Mesenchymal stem cell (in vitro differentiated cells and primary cell): Measurements from ENCODE around the gene RAD51B.

ENCODE experiments used
- DNase-seq: peaks from one replicate; pipeline ENCODE4 v3.0.0-alpha.2; 2013
- H2AFZ ChIP-seq: one replicate; pipeline ENCODE4 v1.6.1; 2013; ENCODE audit warnings: low read depth, mild to moderate bottlenecking, control low read depth, inconsistent platforms, low read length, moderate library complexity
- H2AK5ac ChIP-seq: 2 replicates; pipeline ENCODE4 v1.6.1; 2013; ENCODE audit warnings: low read length, moderate library complexity, mild to moderate bottlenecking, inconsistent platforms; ENCODE audit not compliant: severe bottlenecking
- H2BK120ac ChIP-seq: one replicate; pipeline ENCODE4 v1.6.1; 2013; ENCODE audit warnings: low read depth, mild to moderate bottlenecking, inconsistent platforms, low read length, moderate library complexity
- H2BK12ac ChIP-seq, 2 experiments: one replicate each; pipeline ENCODE4 v1.6.1; 2013; ENCODE audit warnings: inconsistent platforms in 2 of 2, low read length in 2 of 2, mild to moderate bottlenecking in 2 of 2, moderate library complexity in 2 of 2, control low read depth in 1 of 2
- H2BK15ac ChIP-seq: one replicate; pipeline ENCODE4 v1.6.1; 2013; ENCODE audit warnings: mild to moderate bottlenecking, low read depth, inconsistent platforms; ENCODE audit not compliant: poor library complexity, severe bottlenecking
- H2BK5ac ChIP-seq: 2 replicates; pipeline ENCODE4 v1.6.1; 2013; ENCODE audit warnings: low read depth, mild to moderate bottlenecking, low read length, control low read depth, inconsistent platforms; ENCODE audit not compliant: poor library complexity, severe bottlenecking
- H3K14ac ChIP-seq, 2 experiments: one replicate each; pipeline ENCODE4 v1.6.1; 2013; ENCODE audit warnings: inconsistent platforms in 2 of 2, low read length in 2 of 2, control low read depth in 1 of 2, mild to moderate bottlenecking in 1 of 2, moderate library complexity in 1 of 2
- H3K18ac ChIP-seq, 2 experiments: one replicate each; pipeline ENCODE4 v1.6.1; 2013; ENCODE audit warnings: inconsistent platforms in 2 of 2, low read length in 2 of 2, control low read depth in 1 of 2, low read depth in 1 of 2, mild to moderate bottlenecking in 1 of 2
- H3K23ac ChIP-seq, 2 experiments: one replicate each; pipeline ENCODE4 v1.6.1; 2013; ENCODE audit warnings: inconsistent platforms in 2 of 2, low read length in 2 of 2, mild to moderate bottlenecking in 2 of 2, moderate library complexity in 2 of 2, control low read depth in 1 of 2
- H3K27ac ChIP-seq: 2 replicates; pipeline ENCODE4 v1.5.1; 2013; ENCODE audit warnings: mild to moderate bottlenecking, moderate library complexity, low read length, control low read depth, inconsistent platforms; ENCODE audit not compliant: poor library complexity, severe bottlenecking
- H3K27me3 ChIP-seq, 2 experiments: 2 replicates each; pipeline versions ENCODE4 v1.6.1 to v1.7.0; 2013; ENCODE audit warnings: low read length in 2 of 2, mild to moderate bottlenecking in 2 of 2, moderate library complexity in 2 of 2, control low read depth in 1 of 2, inconsistent platforms in 1 of 2; ENCODE audit not compliant: control insufficient read depth in 1 of 2, insufficient read depth in 1 of 2
- H3K36me3 ChIP-seq, 2 experiments: 2 replicates each; pipeline versions ENCODE4 v1.6.1 to v1.7.0; 2013; ENCODE audit warnings: low read length in 2 of 2, control low read depth in 1 of 2, inconsistent platforms in 1 of 2, low read depth in 1 of 2, mild to moderate bottlenecking in 1 of 2; ENCODE audit not compliant: insufficient read depth in 2 of 2, control insufficient read depth in 1 of 2
- H3K4ac ChIP-seq, 2 experiments: one replicate each; pipeline ENCODE4 v1.6.1; 2013; ENCODE audit warnings: inconsistent platforms in 2 of 2, low read length in 2 of 2, mild to moderate bottlenecking in 2 of 2, moderate library complexity in 2 of 2, control low read depth in 1 of 2, low read depth in 1 of 2
- H3K4me1 ChIP-seq: 2 replicates; pipeline ENCODE4 v1.6.1; 2013; ENCODE audit warnings: low read depth, low read length, control low read depth; ENCODE audit not compliant: control insufficient read depth, insufficient read depth
- H3K4me2 ChIP-seq: 2 replicates; pipeline ENCODE4 v1.6.1; 2013; ENCODE audit warnings: low read length, mild to moderate bottlenecking, inconsistent platforms; ENCODE audit not compliant: poor library complexity, severe bottlenecking
- H3K4me3 ChIP-seq, 2 experiments: 2 replicates each; pipeline versions ENCODE4 v1.5.1 to v1.7.0; 2013; ENCODE audit warnings: low read length in 2 of 2, mild to moderate bottlenecking in 2 of 2, control low read depth in 1 of 2, low read depth in 1 of 2; ENCODE audit not compliant: insufficient read depth in 1 of 2
- H3K79me1 ChIP-seq: replicated peaks from 2 replicates; pipeline ENCODE4 v1.6.1; 2013; ENCODE audit warnings: mild to moderate bottlenecking, control low read depth, low read length, inconsistent platforms; ENCODE audit not compliant: poor library complexity, severe bottlenecking
- H3K9ac ChIP-seq: 2 replicates; pipeline ENCODE4 v1.7.0; 2013; ENCODE audit warnings: mild to moderate bottlenecking, low read length, moderate library complexity
- H3K9me3 ChIP-seq: 2 replicates; pipeline ENCODE4 v1.7.0; 2013; ENCODE audit warnings: mild to moderate bottlenecking, low read length; ENCODE audit not compliant: control insufficient read depth
- H4K8ac ChIP-seq: one replicate; pipeline ENCODE4 v1.6.1; 2013; ENCODE audit warnings: inconsistent platforms, mild to moderate bottlenecking, low read length, moderate library complexity
- H4K91ac ChIP-seq: one replicate; pipeline ENCODE4 v1.6.1; 2013; ENCODE audit warnings: mild to moderate bottlenecking, low read length, inconsistent platforms
- WGBS: methylation state at CpG from one replicate; pipeline ENCODE4 v1.1.7; 2013; ENCODE audit warnings: mixed read lengths; 5-methylcytosine and 5-hydroxymethylcytosine counted together

Gene RAD51B

DNA sequence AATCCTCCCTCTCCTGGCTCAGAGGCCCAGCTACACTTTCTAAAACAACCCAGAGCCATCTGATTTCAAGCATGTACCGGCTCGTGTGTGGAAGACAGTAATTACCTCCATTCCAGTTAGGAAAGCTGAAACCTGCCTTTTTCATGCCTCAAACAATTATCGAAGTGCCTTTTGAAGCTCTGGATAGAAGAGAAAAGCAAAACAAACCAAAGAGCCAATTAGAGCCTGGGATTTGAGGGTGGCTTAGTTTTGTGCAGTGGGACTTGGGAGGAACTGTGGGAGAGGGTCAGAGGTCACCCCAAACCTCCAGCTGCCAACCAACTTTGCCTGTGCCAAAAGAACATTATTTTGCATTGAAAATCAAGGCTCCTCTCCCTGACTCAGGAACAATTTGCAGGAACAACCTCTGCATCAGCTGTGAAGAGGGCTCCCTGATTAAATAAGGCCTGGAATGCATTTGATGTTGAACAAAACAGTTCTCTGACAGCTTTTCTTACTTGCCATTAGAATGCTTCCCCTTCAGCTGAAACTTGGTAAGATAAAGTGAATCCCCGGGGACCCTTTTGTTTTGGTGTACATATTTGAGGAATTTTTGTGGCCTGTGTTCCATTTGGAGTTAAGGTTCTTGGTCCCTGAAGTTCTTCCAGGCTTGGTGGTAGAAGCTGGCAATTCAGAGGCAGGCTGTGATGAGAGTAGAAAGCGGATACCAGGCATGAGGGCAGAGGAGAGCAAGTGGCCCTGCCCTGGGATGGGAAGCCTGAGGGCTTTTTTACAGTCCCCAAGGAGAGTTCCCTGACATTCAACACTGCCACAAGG, 703.1 kb downstream of the RAD51B start:
- Histone ChIP-seq H3K4ac (peak overlapping the region in 1 of 2 experiments; percentile 66), H3K9ac (peak overlapping the region; percentile 73), H3K9me3 (no peaks in the 10 kb centered on the region), H4K8ac (peak overlapping the region; percentile 52), H3K18ac (peak overlapping the region; percentile 5 to 64), H3K4me3 (no peak overlapping the region), H2AFZ (no peak overlapping the region), H2BK15ac (no peak overlapping the region), H3K36me3 (no peaks in the 10 kb centered on the region), H3K23ac (no peak overlapping the region), H2AK5ac (peak overlapping the region; percentile 98), H3K14ac (no peak overlapping the region), H3K79me1 (no peaks in the 10 kb centered on the region), H3K4me1 (peaks cover 13% of the 10 kb centered on the region), H4K91ac (peak overlapping the region; percentile 47), H2BK12ac (peak overlapping the region; percentile 11 to 81), H3K27me3 (no peaks in the 10 kb centered on the region), H3K27ac (no peak overlapping the region), H2BK120ac (no peak overlapping the region), H3K4me2 (no peak overlapping the region), H2BK5ac (no peak overlapping the region)
- WGBS: 69% methylated on average over 5 of the region's 5 CpGs
- no peak for DNase-seq

DNA sequence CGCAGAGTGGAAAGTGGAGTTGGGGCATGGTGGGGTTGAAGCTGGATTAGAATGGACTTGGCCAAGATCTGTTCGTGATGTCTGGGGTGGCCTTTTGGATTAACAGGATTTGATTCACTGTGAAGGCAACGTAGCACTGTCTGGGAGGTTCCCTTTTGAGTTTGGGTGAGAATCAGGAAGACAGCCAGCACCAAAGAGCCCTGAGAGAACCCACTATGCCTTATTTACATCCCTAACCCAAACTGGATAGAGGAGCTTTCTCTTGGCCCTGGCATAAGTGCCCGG, 703.7 kb downstream of the RAD51B start:
- Histone ChIP-seq H3K27me3 (no peaks in the 10 kb centered on the region), H3K9ac (peak overlapping the region; percentile 73), H3K23ac (no peak overlapping the region), H3K18ac (peak overlapping the region; percentile 5 to 48), H2BK5ac (no peak overlapping the region), H4K91ac (peak overlapping the region; percentile 47), H3K9me3 (peaks cover 4% of the 10 kb centered on the region), H2BK15ac (no peak overlapping the region), H3K4me1 (peaks cover 11% of the 10 kb centered on the region), H4K8ac (peak overlapping the region; percentile 52), H3K27ac (no peak overlapping the region), H3K14ac (no peak overlapping the region), H2BK120ac (no peak overlapping the region), H3K4me3 (no peak overlapping the region), H2AFZ (no peak overlapping the region), H3K4ac (no peak overlapping the region), H2BK12ac (peak overlapping the region; percentile 11 to 81), H3K36me3 (no peaks in the 10 kb centered on the region), H3K79me1 (no peaks in the 10 kb centered on the region), H2AK5ac (peak overlapping the region; percentile 69), H3K4me2 (no peak overlapping the region)
- DNase-seq: no peak
- WGBS: 96% methylated on average over 3 of the region's 4 CpGs

DNA sequence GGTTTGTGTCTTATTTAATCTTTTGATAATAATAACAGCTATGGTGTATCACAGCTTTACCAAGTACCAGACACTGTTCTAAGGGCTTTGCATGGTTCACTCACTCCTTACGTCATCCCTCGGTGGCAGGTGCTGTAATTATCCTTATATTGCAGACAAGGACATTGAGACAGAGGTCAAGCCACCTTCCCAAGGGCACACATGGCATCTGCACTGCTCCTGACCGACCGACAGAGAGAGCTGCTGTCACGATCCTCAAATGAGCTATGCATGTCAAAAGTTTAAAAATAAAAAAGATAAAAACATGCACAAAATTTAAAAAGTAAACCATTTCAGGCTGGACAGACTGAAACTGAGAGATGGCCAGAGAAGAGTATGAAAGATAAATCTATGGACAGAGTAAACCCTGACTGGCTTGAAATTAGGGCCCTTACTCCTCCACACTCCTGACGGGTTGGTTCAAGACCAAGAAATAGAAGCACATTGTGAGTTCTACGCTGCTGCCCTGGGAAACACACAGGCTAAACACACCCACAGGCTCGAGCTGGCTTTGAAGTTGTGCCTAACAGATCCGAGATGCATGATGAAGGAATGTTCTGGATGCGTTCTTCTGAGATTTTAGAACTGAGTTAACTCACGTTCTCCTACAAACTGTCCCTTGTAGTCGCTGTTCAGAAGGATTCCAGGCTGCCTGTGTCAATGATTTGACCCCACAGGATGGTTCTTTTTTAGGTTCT, 704.6 kb downstream of the RAD51B start:
- no peak overlapping the region for H3K14ac ChIP-seq
- no peak overlapping the region for H2AFZ ChIP-seq
- no peaks in the 10 kb centered on the region for H3K27me3 ChIP-seq
- no peak overlapping the region for H4K91ac ChIP-seq
- H3K4ac ChIP-seq: no peak overlapping the region
- H3K27ac ChIP-seq: no peak overlapping the region
- 95% methylated on average over 11 of the region's 12 CpGs for WGBS
- no peaks in the 10 kb centered on the region for H3K79me1 ChIP-seq
- no peak overlapping the region for H4K8ac ChIP-seq
- no peak overlapping the region for H2BK15ac ChIP-seq
- H3K4me3 ChIP-seq: no peak overlapping the region
- H3K4me2 ChIP-seq: no peak overlapping the region
- H3K9me3 ChIP-seq: peaks cover 12% of the 10 kb centered on the region
- no peak overlapping the region for H2BK120ac ChIP-seq
- H3K9ac ChIP-seq: peak overlapping the region; percentile 73
- no peak for DNase-seq
- H3K36me3 ChIP-seq: no peaks in the 10 kb centered on the region
- H2BK5ac ChIP-seq: no peak overlapping the region
- H2BK12ac ChIP-seq: peak overlapping the region in 1 of 2 experiments; percentile 51
- H3K18ac ChIP-seq: no peak overlapping the region
- H2AK5ac ChIP-seq: no peak overlapping the region
- H3K23ac ChIP-seq: no peak overlapping the region
- H3K4me1 ChIP-seq: peaks cover 8% of the 10 kb centered on the region

- no peak overlapping the region for H3K18ac ChIP-seq
- H3K27me3 ChIP-seq: no peaks in the 10 kb centered on the region
- 100% methylated on average over 2 of the region's 4 CpGs for WGBS
- H3K4me2 ChIP-seq: no peak overlapping the region
- H3K79me1 ChIP-seq: no peaks in the 10 kb centered on the region
- H3K27ac ChIP-seq: no peak overlapping the region
- no peak overlapping the region for H3K4ac ChIP-seq
- no peak overlapping the region for H4K8ac ChIP-seq
- H3K23ac ChIP-seq: no peak overlapping the region
- no peak overlapping the region for H4K91ac ChIP-seq
- peak overlapping the region; percentile 22 for H2AK5ac ChIP-seq
- no peaks in the 10 kb centered on the region for H3K36me3 ChIP-seq
- no peak overlapping the region for H2AFZ ChIP-seq
- no peak overlapping the region for H2BK120ac ChIP-seq
- H3K14ac ChIP-seq: no peak overlapping the region
- no peak overlapping the region for H2BK15ac ChIP-seq
- no peak overlapping the region for H2BK5ac ChIP-seq
- no peak overlapping the region for H3K9ac ChIP-seq
- peak overlapping the region in 1 of 2 experiments; percentile 67 for H2BK12ac ChIP-seq
- H3K4me1 ChIP-seq: peaks cover 8% of the 10 kb centered on the region
- H3K4me3 ChIP-seq: no peak overlapping the region
- no peak for DNase-seq
- H3K9me3 ChIP-seq: peaks cover 25% of the 10 kb centered on the region
Measured at GRCh38 chr14:68525516-68525915, 705.9 kb downstream of the RAD51B start.
